Pons (tissue), 1 donor: ENCODE measurements around the gene NTM.
"Not testable (repeated sequence)": the region's sequence is repeated elsewhere in the genome, so short reads cannot be mapped to it uniquely, and the experiment has no call there.

Experiments
- DNase-seq: peaks from one replicate; pipeline ENCODE4 v3.0.0-alpha.2; 2016; ENCODE audit warnings: low spot score

NTM gene

DNA sequence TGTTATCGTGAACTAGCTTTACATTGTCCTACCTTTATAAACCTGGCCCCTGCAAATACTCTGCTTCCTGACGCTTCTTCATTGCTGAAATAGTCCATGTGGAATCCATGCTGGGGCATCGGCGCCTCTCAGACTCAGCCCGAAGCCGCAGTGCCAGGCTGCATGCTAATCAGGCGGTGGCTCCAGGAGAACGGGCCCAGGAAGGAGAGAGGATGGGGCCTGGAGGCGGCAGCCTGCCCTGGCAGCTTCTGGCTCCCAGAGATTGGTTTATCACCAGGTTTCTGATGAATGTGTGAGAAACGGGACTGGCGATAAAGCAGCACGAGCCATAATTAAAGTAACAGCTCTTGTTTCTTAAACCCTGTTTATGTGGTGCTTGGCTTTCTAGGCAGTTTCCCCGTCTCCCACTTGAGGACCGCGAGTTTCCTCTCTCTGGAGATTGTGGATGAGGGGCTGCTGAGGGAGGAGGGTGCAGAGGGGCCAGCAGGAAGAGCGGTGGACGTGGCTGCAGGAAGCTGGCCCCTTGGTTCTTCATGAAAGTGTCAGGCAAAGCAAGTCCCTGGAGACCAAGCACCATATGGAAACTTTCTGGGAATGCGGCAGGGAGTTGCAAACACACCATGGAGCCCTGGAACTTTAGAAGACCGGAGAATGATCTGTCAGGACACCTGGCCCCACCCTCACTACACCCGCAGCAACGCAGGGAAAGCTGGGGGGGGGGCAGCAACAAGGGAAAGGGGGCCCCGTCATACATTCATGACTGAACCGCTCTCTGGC, 93.4 kb downstream of the NTM start:
- DNase-seq: no peak

DNA sequence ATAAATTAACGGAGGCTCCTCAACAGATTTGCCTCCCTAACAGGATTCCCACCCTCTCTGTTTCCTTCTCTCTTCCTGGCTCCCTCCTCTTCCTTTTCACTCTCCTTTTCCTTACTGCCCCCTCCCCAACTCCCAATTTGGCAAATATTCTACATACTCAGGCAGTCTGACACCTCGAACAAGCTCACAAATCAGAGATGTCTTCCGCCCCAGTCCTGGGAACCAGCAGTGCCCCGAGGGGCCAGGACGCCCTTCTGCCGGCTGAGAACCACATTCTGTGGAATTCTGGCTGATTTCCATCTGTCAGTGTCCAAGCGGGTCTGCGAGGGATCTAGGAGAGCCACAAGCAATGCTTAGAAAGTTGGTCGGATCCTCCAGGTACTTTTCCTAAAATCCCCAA, 94.0 kb downstream of the NTM start:
- DNase-seq: no peak

DNA sequence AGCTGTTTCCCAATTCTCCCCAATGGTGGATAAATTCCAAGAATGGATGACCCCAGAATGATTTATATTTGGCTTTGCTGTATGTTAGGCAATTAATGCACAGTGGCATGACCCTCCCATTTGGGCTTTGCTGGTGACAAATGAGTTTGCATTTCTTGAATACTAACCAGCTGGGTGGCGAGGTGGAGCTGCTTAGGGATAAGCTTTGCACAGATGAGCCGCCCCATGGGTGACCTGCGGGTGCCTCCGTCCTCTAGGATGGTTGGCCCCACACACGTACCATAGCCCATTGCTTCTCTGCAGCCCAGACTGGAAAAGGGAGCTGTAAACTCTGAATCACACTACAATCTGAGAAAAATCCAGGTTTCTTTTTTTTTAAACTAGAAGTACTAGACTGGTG, 94.6 kb downstream of the NTM start:
- no peak for DNase-seq

DNA sequence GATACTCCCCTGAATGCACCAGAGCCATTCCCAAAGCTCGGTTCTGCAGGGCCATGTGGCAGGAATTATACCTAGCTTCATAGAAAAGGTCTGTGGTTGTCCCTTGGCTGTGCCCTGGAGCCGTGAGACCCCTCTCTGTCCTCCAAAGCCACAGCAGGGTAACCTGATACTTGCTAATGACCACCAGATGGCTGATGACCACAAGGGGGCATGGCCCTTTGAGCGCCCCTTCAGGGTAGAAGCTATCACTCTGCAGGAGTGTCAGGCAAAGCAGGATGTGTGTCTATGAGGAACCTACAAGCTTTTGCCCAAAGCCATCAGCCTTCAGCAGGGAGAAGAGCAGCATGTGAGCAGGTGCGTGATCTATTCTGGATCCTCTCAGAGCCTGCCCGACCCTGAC, 95.3 kb downstream of the NTM start:
- DNase-seq: no peak

DNA sequence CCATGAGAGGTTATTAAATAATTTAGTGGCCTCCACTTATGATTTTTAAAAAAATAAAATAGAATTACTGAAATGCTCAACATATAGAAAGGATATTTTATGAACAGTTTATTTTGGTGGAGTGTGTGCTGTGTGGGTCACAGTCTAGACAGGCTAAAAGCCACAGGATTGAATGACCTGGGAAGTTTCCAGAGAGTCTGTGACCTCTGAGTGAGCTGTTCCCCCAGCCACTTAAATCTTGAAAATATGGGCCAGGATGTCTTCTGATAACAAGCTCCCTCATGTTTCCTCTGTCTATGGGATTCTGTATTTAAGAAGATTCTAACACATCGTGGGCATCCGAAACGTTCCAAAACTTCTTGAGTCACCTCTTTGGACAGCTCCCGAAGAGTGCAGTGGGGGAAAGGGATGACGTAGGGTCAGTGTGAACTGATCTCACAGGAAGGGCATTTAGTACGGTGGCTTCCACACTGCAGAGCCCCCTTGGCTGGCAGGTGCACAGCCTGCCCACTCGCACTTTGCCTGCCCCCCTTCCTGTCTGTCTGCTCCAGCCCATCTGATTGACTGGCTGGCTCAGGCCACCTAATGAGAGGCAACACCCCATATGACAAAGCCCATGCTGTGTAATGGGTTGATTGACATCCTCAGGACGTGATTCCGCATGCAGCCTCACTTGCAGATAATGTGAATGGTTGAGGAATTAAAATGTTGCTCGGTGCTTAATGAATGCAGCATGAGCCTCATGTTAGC, 97.4 kb downstream of the NTM start:
- no peak for DNase-seq

DNA sequence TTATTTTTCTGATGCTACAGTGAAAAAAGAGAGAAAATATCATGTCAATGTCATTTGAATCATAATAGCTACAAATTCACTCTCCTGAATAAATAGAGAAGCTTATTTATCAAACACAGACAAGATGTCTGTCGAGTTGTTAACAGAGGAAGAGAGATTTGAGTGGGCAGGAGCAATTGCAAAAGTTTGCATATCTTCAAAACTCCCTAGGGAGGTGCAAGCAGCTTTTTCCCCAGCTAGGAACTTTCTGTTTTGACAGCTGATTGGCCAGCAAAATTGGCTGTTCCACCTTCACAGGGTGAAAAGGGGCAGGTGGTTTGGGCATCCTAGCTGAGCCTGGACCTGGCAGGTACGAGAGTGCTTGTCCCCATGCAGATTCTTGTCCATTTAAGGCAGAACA, 98.2 kb downstream of the NTM start:
- DNase-seq: no peak

DNA sequence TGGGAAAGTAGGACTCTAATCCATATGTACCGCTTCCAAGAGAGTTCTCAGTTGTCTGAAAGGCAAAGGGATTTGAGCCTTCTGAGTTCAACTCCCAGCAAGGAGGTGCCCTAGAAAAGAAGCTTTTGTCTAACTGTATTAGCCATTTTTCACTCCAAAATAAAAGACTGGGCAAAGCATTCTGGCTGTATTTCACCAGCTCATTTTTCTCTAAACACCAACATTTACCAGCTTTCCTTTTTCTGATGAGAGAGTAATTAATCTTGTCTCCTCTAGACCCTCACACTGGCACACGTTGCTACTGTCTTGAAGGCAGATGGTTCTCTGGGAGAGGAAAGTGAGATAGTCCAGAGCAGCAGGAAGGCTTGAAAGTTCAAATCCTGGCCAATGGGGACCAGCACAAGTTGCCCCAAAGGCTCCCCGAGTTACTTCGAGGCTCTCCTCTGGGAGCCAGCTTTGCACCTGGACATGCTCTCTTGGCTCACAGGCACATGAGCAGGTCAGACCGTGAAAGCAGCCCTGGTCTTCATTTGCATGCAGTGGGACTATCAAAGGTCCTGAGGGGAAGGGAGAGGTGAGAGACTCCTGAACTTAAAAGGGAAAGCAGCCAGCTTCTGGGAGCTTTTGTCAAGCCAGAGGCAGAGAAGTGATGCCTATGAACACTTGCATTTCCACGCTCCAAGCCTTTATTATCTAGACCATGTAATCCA, 100.0 kb downstream of the NTM start:
- no peak for DNase-seq

DNA sequence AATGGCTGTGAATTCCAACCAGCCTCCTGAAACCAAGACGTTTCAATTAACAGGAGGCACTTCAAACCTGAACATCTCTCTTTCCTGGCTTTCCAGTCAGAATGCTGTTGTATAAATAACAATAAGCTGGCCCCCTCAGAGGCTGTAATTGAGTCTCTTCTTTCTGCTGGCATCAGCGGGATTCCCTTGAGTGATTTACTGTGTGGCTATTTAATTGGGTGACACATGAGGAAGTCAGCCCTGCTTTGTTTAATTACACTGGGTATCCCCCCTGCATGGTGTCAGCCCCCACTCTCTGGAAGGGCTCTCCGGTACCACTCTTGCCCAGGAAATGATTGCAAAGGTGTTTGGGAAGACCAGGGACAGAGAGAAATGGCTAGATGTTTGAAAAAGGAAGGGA, 101.6 kb downstream of the NTM start:
- DNase-seq: no peak

DNA sequence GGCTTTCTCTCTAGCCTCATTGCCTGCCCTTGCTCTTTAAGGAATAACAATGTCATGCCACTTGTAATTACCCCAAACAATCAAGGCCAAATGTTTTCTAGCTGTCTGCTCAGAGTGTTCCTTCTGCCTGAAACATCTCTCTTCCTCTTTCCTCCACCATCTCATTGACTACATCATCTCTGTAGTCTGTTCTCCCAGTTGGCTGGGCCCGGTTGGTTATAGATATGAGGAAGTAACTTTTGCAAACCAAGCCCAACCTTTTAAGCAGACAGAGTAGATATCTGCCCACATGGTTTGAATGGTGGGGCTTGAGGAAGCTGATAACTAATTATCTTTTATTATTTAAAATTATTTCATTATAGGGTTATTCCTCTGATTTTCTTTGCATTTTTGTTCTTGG, 104.5 kb downstream of the NTM start:
- DNase-seq: no peak

DNA sequence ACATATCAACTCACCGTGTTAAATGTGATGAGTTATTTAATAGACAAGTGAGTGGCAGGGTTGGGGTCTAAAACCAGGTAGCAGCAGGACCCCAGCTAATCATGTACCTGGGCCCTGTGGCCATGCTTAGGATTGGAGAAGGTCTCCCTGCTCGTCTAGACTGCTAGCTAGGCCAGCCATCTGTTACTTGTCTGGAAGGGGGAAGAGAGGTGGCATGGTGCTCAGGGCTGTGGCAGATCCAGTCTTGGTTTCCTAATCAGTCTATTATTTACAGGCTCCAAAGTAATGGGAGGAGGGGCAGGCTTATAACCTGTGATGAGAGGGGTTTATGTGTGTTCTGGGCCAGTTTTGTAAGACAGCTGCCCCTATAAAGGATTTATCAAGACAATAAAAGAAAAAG, 105.9 kb downstream of the NTM start:
- no peak for DNase-seq

DNA sequence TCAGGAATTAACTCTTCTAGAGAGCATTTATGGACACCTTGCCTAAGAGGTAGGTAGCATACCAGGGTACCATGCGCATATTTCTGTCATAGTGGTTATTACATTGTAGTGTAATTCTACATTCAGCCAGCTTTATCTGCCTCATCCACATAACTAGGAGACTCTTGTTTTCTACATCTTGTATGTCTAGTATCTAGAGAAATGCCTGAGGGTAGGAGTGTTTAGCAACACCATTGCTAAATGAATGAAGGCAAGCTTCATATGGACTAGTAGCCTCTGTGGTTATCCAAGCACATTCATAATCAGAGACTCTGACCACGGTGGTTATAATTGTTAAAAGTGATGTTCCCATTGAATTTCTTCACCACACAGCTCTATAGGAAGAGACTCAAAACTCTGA, 107.9 kb downstream of the NTM start:
- DNase-seq: no peak

DNA sequence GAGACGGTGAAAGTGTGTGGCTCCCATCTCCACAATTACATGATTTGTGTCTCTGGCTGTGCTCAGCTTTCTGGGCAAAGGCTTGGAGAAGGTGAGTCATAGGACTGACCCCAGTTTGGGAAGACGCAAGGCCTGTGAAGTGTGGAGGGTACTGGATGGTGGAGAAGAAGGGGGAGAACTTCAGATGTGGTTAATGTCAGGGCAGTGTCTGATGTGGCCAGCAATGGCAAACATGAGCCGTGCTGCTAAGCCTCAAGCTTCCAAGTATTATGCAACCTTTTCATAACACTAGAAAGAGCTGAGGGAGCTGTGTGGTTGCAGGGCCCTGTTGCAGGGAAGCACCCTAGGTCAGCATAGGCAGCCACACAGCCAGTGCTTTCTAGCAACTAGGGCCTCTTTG, 110.9 kb downstream of the NTM start:
- DNase-seq: no peak

DNA sequence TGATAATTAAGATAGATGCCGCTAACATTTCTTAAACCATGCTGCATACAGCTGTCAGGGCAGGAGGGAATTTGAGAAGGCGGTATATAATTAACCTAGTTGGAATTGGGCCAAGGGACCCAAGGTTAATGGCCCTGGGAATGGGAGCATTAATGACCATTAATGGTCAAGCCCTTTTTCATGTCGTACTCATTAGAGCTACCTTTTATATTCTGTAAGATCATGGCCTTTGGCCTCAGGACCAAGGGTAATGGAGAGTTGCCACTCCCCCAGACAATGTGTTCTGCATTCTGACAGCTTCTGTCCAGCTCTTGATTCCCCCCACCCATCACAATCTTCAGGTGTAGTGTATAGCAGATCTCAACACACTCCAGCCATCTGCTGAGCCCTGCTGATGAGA, 111.6 kb downstream of the NTM start:
- no peak for DNase-seq

DNA sequence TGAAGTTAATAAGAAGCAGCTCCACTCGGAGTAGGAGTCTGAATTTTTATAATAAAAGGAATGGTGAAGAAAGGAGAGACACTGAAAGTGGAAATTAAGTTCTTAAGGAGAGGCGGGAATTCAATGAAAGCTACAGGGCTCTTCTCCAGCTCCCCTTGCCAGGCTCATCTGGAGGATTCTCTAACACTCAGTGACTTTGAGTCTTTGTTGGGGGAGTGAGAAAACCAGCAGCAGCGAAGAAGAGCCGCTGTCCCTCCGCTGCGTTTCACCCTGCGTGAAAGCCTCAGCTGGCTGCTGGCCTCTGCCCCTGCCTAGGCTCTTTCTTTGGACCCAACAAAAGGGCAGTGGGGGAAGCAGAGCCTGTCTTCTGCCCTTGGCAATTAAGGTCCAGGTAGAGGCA, 113.0 kb downstream of the NTM start:
- DNase-seq: peak; percentile 46

DNA sequence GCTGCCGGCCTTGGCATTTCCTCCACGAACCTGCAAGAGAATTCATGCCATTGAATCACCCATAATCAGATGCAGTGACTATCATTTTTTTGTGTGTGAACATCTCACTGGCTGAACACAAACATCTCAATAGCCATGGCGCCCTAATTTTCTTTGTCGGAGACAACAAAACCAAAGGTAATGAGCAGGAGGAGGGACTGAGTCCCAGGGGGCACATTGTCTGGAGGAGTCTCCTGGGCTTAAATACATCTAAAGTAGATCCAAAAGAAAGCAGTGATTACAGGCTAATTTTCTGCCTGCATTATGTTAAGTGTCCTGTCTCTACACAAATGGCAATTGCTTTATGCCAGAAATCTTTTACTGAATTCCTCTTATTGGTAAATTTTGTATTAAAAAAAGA, 113.5 kb downstream of the NTM start:
- no peak for DNase-seq

DNA sequence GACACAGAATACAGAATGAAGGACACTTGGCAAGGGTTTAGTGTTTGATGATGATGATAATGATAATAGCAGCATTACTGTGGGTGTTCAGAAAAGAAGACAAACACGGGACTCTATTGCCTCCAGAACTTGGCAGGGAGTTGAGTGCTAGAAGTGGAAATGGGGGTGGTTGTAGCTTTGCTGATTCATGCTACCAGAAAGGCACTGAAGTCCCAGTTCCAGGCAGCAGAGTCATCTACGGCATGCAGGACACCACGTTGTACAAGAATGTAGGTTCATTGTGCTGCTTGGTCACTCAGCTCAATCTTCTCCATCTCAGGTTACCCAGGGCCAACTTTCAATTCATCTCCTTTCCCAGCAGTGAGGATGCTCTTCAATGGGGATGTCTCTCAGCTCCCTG, 115.7 kb downstream of the NTM start:
- peak; percentile 61 for DNase-seq

DNA sequence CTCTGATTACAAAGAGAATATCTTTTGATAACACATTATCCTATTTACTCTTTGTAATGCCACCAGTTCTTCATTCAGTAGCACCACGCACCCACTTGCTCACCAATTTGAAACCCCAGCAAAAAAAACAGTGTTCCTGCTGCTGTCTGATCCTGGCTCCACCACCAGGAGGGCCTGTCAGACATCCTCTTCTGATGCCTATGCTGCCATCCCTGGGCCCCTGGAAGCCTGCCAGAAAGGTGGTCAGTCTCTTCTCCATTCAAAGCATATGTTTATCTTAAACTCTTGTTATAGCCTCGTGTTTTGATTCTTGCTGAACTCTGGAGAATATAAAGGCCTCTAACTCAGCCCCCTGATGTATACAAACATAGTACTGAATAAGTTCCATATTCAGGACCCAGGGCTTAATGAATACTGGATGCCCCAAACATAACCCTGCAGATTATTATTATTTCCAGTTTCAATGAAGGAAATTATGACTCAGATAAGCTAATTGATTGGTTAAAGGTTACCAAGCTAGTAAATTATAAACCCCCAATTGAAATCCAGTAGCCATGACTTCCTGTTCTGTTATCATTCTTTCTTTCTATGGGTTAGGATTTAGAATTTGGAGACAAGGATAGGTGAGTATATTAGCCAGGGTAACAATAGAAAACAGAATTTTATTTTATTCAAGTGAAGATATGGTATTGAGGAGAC, 116.7 kb downstream of the NTM start:
- DNase-seq: no peak

DNA sequence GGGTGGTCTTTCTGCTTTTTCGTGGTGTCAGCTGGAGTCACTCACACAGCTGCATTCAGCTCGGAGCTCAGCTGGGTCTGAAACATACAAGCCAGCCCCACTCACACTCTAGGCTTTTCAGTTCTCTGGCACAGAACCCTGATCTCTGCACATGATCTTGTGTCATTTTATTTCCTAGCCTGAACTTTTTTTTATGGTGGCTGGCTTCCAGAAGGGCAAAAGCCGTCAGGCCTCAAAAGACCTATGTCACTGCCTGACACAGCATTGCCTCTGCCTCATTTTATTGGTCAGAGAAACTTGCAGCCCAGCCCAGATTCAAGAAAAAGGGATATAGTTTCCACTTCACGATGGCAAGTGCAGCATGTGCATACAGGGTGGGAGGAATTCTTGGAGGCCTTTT, 117.8 kb downstream of the NTM start:
- DNase-seq: peak; percentile 96

DNA sequence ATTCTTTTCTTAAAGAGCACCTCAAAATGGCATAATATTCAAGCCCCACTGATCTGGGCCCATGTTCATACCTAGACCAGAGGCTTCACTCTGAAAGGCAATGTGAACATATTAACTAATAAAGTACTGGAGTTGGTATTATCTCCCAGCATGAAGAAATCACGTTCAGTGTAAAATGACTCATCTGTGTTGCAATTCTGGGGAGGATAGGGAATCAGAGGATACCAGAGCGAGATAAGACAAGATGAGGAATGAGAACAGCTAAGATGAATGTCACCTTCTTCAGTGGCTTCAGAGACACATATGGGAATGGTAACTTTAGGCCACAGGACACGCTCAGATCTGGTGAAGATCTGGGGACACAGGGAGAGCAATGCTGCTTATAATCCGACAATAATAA, 121.1 kb downstream of the NTM start:
- no peak for DNase-seq

DNA sequence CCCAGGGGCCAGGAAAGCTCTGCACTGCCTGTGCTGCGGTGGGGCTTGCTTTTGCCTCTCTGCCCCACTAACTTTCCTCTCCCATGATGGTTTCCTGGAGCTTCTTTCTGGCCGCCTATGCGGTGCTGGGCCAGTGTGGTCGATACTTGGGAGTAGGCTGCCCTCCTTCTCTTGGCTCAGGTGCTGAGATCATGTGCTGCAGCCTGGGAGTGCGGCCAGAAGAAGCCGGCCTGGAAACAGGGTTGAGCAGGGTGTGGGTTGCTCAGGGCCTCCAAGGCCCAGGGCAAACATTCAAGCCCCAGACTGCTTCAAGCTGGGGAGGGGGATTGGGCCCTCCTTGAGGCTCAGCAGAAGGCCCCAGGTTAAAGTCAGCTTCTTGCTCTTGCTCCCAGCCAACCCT, 125.0 kb downstream of the NTM start:
- peak; percentile 74 for DNase-seq

DNA sequence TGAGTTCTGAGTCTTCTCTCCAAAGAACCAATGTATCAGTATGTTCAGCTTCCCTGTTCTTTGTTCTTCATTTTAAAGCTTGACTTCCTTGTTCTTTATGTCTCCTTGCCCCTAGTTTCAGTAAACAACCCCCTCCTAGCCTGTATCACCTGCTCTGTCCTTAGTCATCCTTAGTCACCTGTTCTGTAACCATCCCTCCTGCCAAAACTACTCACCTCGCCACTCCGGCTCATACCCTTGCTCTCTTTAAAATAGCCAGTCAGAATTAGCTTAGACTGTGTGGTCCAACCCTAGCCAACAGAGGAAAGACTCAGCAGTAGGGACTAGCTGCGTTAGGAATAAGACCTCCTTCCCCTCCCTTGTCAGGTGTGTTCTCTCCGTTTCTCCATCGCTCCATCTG, 127.3 kb downstream of the NTM start:
- not testable (repeated sequence) for DNase-seq

DNA sequence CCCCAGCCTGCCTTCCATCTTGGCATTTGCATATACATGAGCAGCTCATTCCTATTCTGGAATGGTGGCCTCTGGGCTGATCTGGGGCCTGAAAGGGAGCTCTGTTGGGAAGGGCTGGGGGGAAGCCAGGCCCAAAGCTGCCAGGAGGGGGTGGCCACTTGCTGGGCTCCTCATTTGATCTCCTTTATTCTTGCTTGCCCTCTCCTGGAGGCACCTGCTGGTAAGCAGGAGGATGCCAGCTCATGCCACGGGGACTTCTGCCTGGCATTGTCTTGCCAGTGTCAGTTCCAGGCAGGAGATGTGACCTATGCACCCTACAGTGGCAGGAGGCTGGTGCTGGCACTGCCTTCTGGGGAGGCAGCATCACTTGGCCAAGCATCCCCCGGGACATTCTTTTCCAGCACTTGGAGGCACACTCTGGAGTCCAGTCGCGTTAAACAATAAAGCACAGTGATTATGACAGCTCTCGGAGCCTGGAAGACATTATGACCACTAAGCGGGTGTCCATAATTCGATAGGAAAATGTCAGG, 128.3 kb downstream of the NTM start:
- peak; percentile 87 for DNase-seq
